HepG2 (cell line): Measurements from ENCODE around the gene MEF2B. TPM values are rescaled to one million over a fixed set of nuclear protein-coding genes. Genes with fewer than 3 reads are reported as not detected.

Experiments
- AKNA ChIP-seq: sonication (generic); formaldehyde crosslinking; IDR thresholded peaks from 2 replicates; pipeline ENCODE4 v1.4.0; 2020; ENCODE audit warnings: missing genetic modification reagents, borderline replicate concordance
- ASH2L ChIP-seq: fragments of 300-600, 200-600 bp; sonication (generic); IDR thresholded peaks from 2 replicates; pipeline ENCODE4 v1.7.0; 2017; ENCODE audit warnings: low read depth, mild to moderate bottlenecking, moderate library complexity, mixed read lengths, low read length; ENCODE audit not compliant: insufficient read length
- BCL6 ChIP-seq: IDR thresholded peaks from 2 replicates; pipeline ENCODE4 v1.6.1; 2016; ENCODE audit warnings: missing genetic modification reagents, missing compliant biosample characterization
- EP300 ChIP-seq, 3 experiments: sonication (generic) in 1 of 3; formaldehyde crosslinking in 1 of 3; IDR thresholded peaks; 2 replicates each; pipeline versions ENCODE4 v1.5.1 to v1.6.1; 2011 to 2020; ENCODE audit warnings: low read depth in 2 of 3, low read length in 2 of 3, borderline replicate concordance in 1 of 3, improper control_type of control experiment in 1 of 3, mild to moderate bottlenecking in 1 of 3, missing genetic modification reagents in 1 of 3, moderate library complexity in 1 of 3
- FOXC1 ChIP-seq: sonication (generic); formaldehyde crosslinking; IDR thresholded peaks from 2 replicates; pipeline ENCODE4 v1.8.0; 2022; ENCODE audit warnings: mild to moderate bottlenecking, missing genetic modification reagents, borderline replicate concordance
- HES4 ChIP-seq: sonication (generic); formaldehyde crosslinking; IDR thresholded peaks from 2 replicates; pipeline ENCODE4 v1.9.0; 2021; ENCODE audit warnings: mild to moderate bottlenecking, missing genetic modification reagents, borderline replicate concordance
- JUNB ChIP-seq: sonication (generic); formaldehyde crosslinking; IDR thresholded peaks from 2 replicates; pipeline ENCODE4 v1.8.0; 2022; ENCODE audit warnings: missing genetic modification reagents, mild to moderate bottlenecking, borderline replicate concordance
- KDM5B ChIP-seq: sonication (generic); formaldehyde crosslinking; IDR thresholded peaks from 2 replicates; pipeline ENCODE4 v1.4.0; 2020; ENCODE audit warnings: missing genetic modification reagents, mild to moderate bottlenecking, borderline replicate concordance
- MIER3 ChIP-seq: IDR thresholded peaks from 2 replicates; pipeline ENCODE4 v1.6.1; 2016; ENCODE audit warnings: missing compliant biosample characterization, borderline replicate concordance
- MXD3 ChIP-seq: IDR thresholded peaks from 2 replicates; pipeline ENCODE4 v1.6.1; 2016; ENCODE audit warnings: mild to moderate bottlenecking, missing biosample characterization, missing genetic modification reagents
- PAWR ChIP-seq: sonication (generic); formaldehyde crosslinking; IDR thresholded peaks from 2 replicates; pipeline ENCODE4 v1.4.0; 2020; ENCODE audit warnings: missing genetic modification reagents, mild to moderate bottlenecking, borderline replicate concordance
- SATB2 ChIP-seq: sonication (generic); formaldehyde crosslinking; IDR thresholded peaks from 2 replicates; pipeline ENCODE4 v1.5.0; 2020; ENCODE audit warnings: missing genetic modification reagents
- UBTF ChIP-seq: sonication (generic); formaldehyde crosslinking; IDR thresholded peaks from 2 replicates; pipeline ENCODE4 v1.4.0; 2020; ENCODE audit warnings: mild to moderate bottlenecking, missing genetic modification reagents
- ZBTB43 ChIP-seq: sonication (generic); formaldehyde crosslinking; conservative IDR thresholded peaks from 2 replicates; pipeline ENCODE4 v1.4.0; 2020; ENCODE audit warnings: missing genetic modification reagents
- ZNF230 ChIP-seq: sonication (generic); formaldehyde crosslinking; IDR thresholded peaks from 2 replicates; pipeline ENCODE4 v1.4.0; 2020; ENCODE audit warnings: mild to moderate bottlenecking, missing genetic modification reagents
- ZNF264 ChIP-seq: sonication (generic); formaldehyde crosslinking; IDR thresholded peaks from 2 replicates; pipeline ENCODE4 v1.4.0; 2020; ENCODE audit warnings: missing genetic modification reagents
- ZNF326 ChIP-seq: sonication (generic); formaldehyde crosslinking; IDR thresholded peaks from 2 replicates; pipeline ENCODE4 v1.4.0; 2020; ENCODE audit warnings: missing genetic modification reagents, borderline replicate concordance
- ZNF569 ChIP-seq: sonication (generic); formaldehyde crosslinking; IDR thresholded peaks from 2 replicates; pipeline ENCODE4 v1.5.0; 2020; ENCODE audit warnings: mild to moderate bottlenecking, missing genetic modification reagents, moderate library complexity, borderline replicate concordance
- ZNF607 ChIP-seq: sonication (generic); formaldehyde crosslinking; IDR thresholded peaks from 2 replicates; pipeline ENCODE4 v1.5.1; 2020; ENCODE audit warnings: missing genetic modification reagents, mild to moderate bottlenecking, borderline replicate concordance
- ZNF749 ChIP-seq: sonication (generic); formaldehyde crosslinking; IDR thresholded peaks from 2 replicates; pipeline ENCODE4 v1.8.0; 2022; ENCODE audit warnings: mild to moderate bottlenecking, missing genetic modification reagents, moderate library complexity, borderline replicate concordance
- polyA plus RNA-seq, 8 experiments: library from polyadenylated mRNA; depleted of rRNA in 3 of 8; stranded (reverse) in 7 of 8; unstranded in 1 of 8; fragments of >200 nt; fragmentation: Illumina TruSeq in 4 of 8; extraction: Trizol in 4 of 8; gene quantifications; 2 replicates each; pipeline versions ENCODE4 v1.2.1 to v1.2.3, GENCODE V29; 2011 to 2016; ENCODE audit warnings: low read depth in 4 of 8, missing spikeins in 1 of 8, mixed read lengths in 1 of 8; ENCODE audit not compliant: insufficient read depth in 1 of 8
- total RNA-seq, 5 experiments: library from RNA; depleted of rRNA; stranded (reverse); fragments of >200 nt; fragmentation: Illumina TruSeq; extraction: Trizol; gene quantifications; 2 replicates each; pipeline ENCODE4 v1.2.3, GENCODE V29; 2016; ENCODE audit warnings: low read depth in 1 of 5

MEF2B gene
- total and polyA plus RNA-seq, 2 of the 13 experiments (the other 11 are each of a cell fraction or from before 2014, with no cell fraction given), result 1.2 to 1.7 TPM

- TF ChIP-seq AKNA (CRISPR knock-in tag), result 0 out of 2 replicates have a peak, but pooled peaks have one; percentile 65
- TF ChIP-seq ZNF326 (CRISPR knock-in tag), result no peak
- TF ChIP-seq ASH2L, result no peak
- peak; percentile 87 for TF ChIP-seq ZBTB43
- peak; percentile 77; the same call in 1 of the 2 replicates for TF ChIP-seq ZNF607 (CRISPR knock-in tag)
- TF ChIP-seq ZNF749, result 0 out of 2 replicates have a peak, but pooled peaks have one; percentile 58
- TF ChIP-seq HES4 (CRISPR knock-in tag), result peak; percentile 93
- TF ChIP-seq ZNF264 (CRISPR knock-in tag), result peak; percentile 64; the same call in 1 of the 2 replicates
- peak; percentile 80; the same call in 1 of the 2 replicates for TF ChIP-seq SATB2 (CRISPR knock-in tag)
- TF ChIP-seq KDM5B (CRISPR knock-in tag), result peak; percentile 37; the same call in 1 of the 2 replicates
- peak; percentile 49; the same call in 1 of the 2 replicates for TF ChIP-seq MIER3 (CRISPR knock-in tag)
- 0 out of 2 replicates have a peak, but pooled peaks have one; percentile 20 for TF ChIP-seq UBTF (CRISPR knock-in tag)
- TF ChIP-seq ZNF569, result no peak
- peak; percentile 40; the same call in 1 of the 2 replicates for TF ChIP-seq BCL6 (CRISPR knock-in tag)
- peak; percentile 82; the same call in 1 of the 2 replicates for TF ChIP-seq MXD3 (CRISPR knock-in tag)
- TF ChIP-seq PAWR (CRISPR knock-in tag), result no peak
- no peak for TF ChIP-seq JUNB (CRISPR knock-in tag)
- TF ChIP-seq EP300 (IDR thresholded peaks at IDR 0.05; ENCODE audit: low read depth in 2 of 2, low read length in 2 of 2), result no peak
- TF ChIP-seq EP300 (CRISPR knock-in tag; IDR thresholded peaks at IDR 0.05; ENCODE audit: borderline replicate concordance), result no peak
- TF ChIP-seq ZNF230 (CRISPR knock-in tag), result peak; percentile 70; the same call in 1 of the 2 replicates
- TF ChIP-seq FOXC1 (CRISPR knock-in tag), result peak; percentile 52; the same call in 1 of the 2 replicates
Observed at GRCh38 chr19:19214892-19215291, 44.8 kb upstream of the MEF2B start (continued).
